HG03565 (cell line): Measurements from ENCODE around the gene BAD.
"Not testable (repeated sequence)": the region's sequence is repeated elsewhere in the genome, so short reads cannot be mapped to it uniquely, and the experiment has no call there.

Experiments
- ATAC-seq: cut with Tn5 transposase; IDR thresholded peaks from one replicate; pipeline ENCODE4 v1.9.1; 2021; ENCODE audit warnings: mild to moderate bottlenecking, moderate library complexity; ENCODE audit not compliant: unreplicated experiment

Gene BAD

DNA sequence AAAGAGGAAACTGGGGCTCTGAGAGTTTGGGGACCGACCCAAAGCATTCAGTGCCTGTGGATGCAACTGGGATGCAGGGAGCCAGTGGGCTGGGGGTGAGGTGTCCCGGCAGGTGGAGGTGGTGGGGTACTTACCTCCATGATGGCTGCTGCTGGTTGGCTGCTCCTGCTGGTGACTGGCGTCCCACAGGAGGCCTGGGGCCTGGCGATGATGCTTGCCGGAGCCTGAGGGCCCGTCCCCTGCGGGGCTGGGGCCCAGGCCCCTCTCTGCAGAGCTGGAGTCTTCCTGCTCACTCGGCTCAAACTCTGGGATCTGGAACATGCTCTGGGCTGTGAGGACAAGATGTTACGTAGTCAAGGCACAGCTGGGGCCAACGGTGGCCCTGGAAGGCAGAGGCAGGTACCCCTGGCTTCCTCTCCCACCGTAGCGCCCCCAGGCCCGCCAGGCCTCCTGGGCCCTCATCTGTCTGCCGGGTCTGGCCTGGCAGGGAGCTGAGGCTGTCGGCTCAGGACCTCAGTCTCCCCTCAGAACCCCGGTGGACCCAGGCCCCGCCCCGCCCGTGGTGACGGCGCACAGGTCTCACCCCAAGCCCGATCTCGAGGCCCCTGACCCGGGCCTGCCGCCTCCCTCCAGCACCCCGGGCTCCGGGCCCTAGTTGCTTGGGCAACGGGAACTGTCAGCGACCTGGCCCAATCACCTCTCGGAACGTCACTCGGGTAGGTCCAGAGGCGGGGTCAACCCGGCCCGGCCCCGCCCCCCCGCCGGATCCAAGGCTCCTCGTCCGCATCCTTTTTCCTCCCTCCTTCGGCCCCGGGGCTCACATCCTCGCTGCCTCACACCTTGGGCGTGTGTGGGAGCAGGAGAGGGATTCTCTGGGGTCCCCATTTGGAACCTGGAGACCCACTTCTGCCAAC, at the start of gene BAD:
Gene BAD (minus strand): TSS at position 618 of the 914 bp plus-strand sequence. CDS start 297 bp downstream, at position 321.
- peak; percentile 55 for ATAC-seq

- ATAC-seq, result no peak
These were observed 49.1 kb upstream of the BAD start for GRCh38 chr11:64333556-64333955.

DNA sequence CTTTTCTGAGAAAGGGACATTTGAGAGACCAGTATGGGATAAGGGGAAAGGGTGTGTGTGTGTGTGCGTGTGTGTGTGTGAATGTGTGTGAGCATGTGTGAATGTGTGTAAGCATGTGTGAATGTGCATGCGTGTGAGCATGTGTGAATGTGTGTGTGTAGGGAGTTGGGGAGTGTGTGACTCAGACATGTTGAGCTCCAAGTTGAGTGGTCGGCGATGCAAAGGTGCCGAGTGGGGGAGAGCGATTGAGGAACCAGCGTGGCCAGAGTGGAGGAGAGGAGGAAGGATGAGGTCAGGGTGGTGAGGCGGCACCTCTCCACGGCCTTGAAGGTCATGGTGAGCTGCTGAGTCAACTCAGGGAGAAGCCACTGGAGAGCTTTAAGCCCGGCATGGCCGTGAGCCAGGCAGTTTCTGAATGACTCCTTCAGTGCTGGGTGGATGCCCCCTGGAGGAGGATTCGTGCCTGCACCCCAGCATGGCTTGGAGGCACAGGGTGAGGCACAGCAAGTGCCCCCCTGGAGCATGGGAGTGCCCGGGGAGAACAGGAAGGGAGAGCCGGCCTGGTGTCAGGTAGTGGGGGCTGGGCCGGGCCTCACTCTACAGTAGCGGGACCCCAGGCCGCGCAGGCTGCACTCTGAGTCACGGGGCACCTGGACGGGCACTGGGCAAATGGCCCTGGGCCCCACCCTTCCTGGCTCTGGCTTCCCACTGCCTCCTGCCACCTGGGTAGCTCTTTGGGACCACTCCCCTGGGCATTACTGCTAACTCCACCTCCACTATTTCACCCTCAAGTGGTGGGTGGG, 47.3 kb upstream of the BAD start:
- peak; percentile 41 for ATAC-seq

DNA sequence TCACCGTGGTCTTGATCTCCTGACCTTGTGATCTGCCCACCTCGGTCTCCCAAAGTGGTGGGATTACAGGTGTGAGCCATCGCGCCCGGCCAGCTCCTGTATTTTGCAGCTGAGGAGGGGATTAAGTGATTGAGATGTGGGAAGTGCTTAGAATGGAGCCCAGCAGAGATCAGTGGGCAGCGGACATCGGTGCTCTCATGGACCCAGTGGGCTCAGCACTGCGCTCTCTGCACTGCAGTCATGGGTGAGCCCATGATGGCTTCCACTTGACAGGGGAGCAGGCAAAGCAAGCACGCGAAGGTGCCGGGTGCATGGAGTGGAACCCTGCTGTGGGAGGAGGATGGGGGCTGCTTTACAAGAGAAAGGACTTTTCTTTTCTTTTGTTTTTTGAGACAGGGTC, 46.4 kb upstream of the BAD start:
- no peak for ATAC-seq

DNA sequence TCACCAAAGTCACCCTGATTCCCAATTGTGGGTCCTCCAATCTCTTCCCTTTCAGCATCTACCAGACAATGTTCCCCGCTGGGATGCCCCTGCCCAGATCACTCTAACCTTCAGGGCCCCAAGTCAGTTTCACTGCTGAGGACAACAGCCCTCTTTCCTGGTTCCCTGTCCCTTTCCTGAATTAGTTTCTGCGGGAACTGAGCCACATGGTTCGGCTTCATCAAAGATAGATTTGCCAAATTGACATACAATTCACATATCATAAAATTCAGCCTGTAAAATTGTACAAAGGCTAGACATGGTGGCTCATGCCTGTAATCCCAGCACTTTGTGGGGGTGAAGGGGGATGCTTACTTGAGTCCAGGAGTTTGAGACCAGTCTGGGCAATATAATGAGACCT, 43.5 kb upstream of the BAD start:
- ATAC-seq, result no peak

- no peak for ATAC-seq
These were observed 42.9 kb upstream of the BAD start for GRCh38 chr11:64327375-64327774.

DNA sequence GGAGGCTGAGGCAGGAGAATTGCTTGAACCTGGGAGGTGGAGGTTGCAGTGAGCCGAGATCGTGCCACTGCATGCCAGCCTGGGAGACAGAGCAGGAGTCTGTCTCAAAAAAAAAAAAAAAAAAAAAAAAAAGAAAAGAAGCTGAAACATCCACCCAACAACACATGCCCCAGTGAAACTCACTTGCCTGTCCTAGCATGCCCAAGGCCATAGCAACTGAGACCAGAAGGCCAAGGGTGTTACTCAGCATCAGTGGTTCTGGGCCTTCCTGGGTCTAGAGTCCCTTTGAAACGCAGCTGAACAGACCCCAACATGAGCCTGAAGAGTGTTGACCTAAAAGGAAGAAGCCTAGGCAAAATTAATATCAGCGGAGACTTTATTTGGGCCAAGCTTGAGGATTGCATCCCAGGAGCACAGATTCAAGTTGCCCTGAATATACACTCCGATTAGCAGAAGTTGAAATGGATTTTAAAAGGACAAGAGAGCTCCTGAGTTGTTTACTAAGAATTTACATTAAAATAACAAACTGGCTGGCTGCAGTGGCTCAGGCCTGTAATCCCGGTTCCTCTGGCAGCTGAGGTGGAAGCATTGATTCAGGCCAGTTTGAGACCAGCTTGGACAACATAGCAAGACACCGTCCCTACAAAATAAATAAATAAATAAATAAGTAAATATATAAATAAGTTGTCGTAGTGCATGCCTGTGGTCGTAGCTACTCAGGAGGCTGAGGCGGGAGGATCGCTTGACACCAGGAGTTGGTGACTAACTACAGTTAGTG, 40.4 kb upstream of the BAD start:
- no peak for ATAC-seq

DNA sequence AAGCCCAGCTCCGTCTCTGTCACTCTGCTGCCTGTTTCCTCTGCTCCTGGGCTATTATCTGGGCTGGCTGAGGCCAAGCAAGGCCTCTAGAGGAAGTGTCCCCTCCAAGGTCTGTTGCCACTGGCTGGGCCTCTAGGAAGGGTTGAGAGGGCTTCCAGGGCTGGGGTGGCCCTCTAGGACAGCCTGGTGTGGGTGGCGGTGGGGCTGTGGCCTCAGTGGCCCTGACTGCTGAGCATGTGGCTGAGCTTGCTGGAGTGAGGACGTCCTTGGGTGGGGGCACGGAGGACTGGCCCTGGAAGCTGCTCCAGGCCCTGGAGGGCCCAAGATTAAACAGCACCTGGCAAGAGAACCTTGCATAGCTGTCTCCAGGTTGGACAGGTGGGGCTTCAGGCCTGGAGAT, 39.5 kb upstream of the BAD start:
- ATAC-seq, result not testable (repeated sequence)

DNA sequence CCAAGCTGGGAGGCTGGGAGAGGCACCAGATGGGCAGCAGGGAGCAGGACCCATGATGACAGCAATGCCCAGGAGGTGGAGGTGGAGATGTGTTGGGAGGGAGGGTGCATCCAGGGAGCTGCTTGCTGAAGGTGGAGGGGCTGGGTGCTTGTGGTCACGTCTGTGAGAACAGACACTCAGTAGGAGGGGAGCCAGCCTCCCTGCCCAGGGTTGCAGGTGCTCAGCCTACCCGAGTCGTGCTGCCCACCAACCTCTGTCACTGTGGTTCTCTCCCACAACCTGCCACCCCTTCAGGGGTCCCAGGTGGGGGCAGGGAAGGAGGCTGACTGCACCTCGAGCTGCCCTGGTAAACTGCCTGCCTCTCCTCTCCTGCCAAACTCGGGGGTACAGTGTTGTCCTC, 38.9 kb upstream of the BAD start:
- no peak for ATAC-seq

- ATAC-seq, result no peak
These were observed 38.4 kb upstream of the BAD start for GRCh38 chr11:64322925-64323260.

- no peak for ATAC-seq
These were observed 37.1 kb upstream of the BAD start for GRCh38 chr11:64321533-64321932.

GRCh38 chr11:64321026-64321425, 36.6 kb upstream of the BAD start:
- ATAC-seq, result no peak

DNA sequence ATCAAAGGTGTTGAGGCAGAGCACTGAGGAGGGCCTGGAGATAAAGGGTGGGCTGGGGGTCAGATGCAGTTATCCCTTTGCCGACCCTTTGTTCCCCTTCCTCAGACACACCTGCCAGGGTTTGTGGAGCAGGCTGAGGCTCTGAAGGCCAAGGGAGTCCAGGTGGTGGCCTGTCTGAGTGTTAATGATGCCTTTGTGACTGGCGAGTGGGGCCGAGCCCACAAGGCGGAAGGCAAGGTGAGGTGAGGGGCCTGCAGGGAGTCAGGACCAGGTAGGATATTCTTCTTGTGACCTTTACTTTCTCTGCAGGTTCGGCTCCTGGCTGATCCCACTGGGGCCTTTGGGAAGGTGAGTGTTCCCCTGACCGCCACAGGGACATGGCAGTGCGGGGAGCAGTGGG, 36.1 kb upstream of the BAD start:
- ATAC-seq, result no peak

- ATAC-seq, result no peak
These were observed 34.6 kb upstream of the BAD start for GRCh38 chr11:64318766-64319761.

DNA sequence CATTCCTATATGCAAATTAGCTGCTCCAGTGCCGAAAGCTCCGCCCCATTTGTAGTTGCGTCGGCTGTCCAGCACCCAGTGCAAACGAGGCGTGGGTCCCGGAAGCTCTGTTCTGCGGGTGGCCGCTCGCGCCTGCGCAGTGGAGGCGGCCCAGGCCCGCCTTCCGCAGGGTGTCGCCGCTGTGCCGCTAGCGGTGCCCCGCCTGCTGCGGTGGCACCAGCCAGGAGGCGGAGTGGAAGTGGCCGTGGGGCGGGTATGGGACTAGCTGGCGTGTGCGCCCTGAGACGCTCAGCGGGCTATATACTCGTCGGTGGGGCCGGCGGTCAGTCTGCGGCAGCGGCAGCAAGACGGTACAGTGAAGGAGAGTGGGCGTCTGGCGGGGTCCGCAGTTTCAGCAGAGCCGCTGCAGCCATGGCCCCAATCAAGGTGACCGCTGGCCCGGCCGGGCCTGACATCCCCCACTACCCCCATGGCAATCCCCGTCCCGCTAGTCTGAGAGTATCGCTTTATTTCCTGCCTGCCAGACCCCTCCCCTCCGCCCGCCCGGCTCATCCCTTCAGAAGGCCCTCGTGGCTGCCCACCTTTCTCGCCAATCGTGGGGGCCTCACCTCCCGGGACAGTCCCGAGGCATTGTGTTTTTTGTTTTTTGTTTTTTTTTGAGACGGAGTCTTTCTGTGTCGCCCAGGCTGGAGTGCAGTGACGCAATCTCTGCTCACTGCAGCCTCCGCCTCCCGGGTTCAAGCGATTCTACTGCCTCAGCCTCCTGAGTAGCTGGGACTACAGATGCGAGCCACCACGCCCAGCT, 33.7 kb upstream of the BAD start, which contains the start of gene PRDX5:
Gene PRDX5 (plus strand): TSS at position 161 of the 805 bp plus-strand sequence. CDS start 95 bp downstream, at position 256.
- peak; percentile 72 for ATAC-seq

DNA sequence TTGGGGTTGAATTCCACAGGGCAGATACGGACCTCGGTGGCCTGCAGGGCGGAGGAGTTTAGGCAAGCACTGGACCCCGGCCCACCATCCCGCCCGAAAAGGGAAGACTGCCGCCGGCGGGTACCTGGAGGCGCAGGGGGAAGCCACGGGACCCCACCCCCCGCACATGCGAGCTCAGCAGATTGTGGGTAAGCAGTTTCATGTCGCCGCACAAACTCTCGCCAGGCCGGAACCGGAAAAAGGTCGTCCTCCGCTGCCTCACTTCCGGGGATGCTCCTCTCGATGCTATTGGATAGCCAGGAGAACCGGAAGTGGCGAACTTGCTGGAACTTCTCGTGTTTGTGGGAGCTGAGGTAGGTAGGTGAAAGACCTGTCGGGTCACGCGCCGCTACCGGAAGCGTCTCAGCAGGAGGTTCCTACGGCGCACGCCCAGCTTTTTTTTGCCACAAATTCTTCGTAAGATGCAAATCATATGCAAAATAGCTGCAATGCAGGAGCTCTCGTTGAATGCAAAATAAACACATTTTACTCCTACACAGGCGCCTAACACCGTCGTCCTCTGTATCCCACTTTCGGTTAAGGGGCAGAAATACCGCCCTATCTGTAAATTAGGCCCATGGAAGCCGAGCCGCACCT, 33.0 kb upstream of the BAD start, which contains the start of gene TRMT112:
Gene TRMT112 (minus strand): TSS at position 235 of the 636 bp plus-strand sequence. CDS start 33 bp downstream, at position 202.
- ATAC-seq, result peak; percentile 50

GRCh38 chr11:64316672-64317324, 32.3 kb upstream of the BAD start:
- ATAC-seq, result no peak
